Chondrocyte (in vitro differentiated cells): ENCODE results near the gene FGFR3. TPM values are rescaled to one million over a fixed set of nuclear protein-coding genes. Genes with fewer than 3 reads are reported as not detected.
A peak's percentile ranks its signal among the peaks of the same experiment; 100 is the strongest.

Source experiments
- DNase-seq: peaks from one replicate; pipeline ENCODE4 v3.0.0; 2021; ENCODE audit warnings: mixed read lengths, low spot score
- H3K27ac Mint-ChIP-seq: one replicate; pipeline ENCODE4 v1.8.0; 2021; ENCODE audit warnings: mild to moderate bottlenecking, moderate library complexity, mixed read lengths; ENCODE audit not compliant: unreplicated experiment
- H3K27me3 Mint-ChIP-seq: 2 replicates; pipeline ENCODE4 v1.8.0; 2021; ENCODE audit warnings: low read depth, mixed read lengths
- H3K36me3 Mint-ChIP-seq: 2 replicates; pipeline ENCODE4 v1.8.0; 2021; ENCODE audit warnings: low read depth, mixed read lengths
- H3K4me1 Mint-ChIP-seq: 2 replicates; pipeline ENCODE4 v1.8.0; 2021; ENCODE audit warnings: low read depth, mild to moderate bottlenecking, mixed read lengths
- H3K4me3 Mint-ChIP-seq: one replicate; pipeline ENCODE4 v1.8.0; 2021; ENCODE audit warnings: mild to moderate bottlenecking, moderate library complexity, mixed read lengths; ENCODE audit not compliant: unreplicated experiment
- H3K9me3 Mint-ChIP-seq: 2 replicates; pipeline ENCODE4 v1.8.0; 2021; ENCODE audit warnings: low read depth, mixed read lengths
- total RNA-seq: library from RNA; stranded (reverse); gene quantifications from 3 replicates; pipeline ENCODE4 v1.2.1, GENCODE V29; 2021
- TF ChIP-seq, protein P1 (sequence below): fragments of 200-600 bp; sonication (generic); IDR thresholded peaks from 2 replicates; pipeline ENCODE4 v1.5.0; 2021; ENCODE audit warnings: antibody characterized with exemption, mild to moderate bottlenecking, moderate library complexity

The FGFR3 gene
- total RNA-seq, 1 donor from 2014 or later = 1.3 TPM

DNA sequence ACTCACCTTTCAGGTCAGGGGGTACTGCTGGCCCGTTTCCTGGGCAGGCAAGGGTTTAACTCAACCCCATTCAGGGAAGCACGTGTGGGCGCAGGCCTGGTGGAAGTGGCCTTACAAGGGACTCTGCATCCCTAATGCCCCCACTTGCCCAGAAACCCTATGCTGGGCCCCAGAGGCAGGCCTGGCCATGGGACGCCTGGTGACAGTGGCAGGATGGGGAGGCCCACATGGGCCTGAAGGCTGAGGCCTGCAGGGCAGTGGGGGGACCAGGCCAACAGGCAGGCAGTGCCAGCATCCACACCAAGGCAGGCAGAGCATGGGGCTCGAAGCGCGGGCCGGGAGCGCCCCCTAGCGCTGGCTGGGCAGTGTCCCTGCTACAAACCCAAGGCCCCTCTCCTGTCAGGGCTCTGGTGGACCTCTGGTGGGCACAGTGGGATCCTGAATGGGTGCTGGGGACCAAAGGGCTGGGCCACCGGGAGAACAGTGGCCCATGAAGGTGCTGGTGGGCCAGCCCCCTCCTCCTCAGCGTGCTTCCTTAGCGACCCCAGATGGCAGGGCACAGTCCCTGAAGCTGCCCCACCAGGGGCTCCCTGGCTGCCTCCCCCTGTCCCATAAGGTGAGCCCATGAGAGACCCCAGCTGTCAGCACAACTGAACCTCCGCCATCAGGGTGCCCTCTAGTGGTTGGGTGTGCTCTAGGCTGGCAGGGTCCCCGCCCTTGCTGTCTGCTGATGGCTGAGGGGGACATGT lies 16.8 kb downstream of the FGFR3 start:
- Mint-ChIP-seq H3K27me3 (no peaks in the 10 kb centered on the region), H3K4me3 (no peak overlapping the region), H3K27ac (no peak overlapping the region), H3K4me1 (no peaks in the 10 kb centered on the region), H3K9me3 (no peaks in the 10 kb centered on the region), H3K36me3 (peaks cover 2% of the 10 kb centered on the region)
- no peak for DNase-seq
- TF ChIP-seq, protein P1, sequence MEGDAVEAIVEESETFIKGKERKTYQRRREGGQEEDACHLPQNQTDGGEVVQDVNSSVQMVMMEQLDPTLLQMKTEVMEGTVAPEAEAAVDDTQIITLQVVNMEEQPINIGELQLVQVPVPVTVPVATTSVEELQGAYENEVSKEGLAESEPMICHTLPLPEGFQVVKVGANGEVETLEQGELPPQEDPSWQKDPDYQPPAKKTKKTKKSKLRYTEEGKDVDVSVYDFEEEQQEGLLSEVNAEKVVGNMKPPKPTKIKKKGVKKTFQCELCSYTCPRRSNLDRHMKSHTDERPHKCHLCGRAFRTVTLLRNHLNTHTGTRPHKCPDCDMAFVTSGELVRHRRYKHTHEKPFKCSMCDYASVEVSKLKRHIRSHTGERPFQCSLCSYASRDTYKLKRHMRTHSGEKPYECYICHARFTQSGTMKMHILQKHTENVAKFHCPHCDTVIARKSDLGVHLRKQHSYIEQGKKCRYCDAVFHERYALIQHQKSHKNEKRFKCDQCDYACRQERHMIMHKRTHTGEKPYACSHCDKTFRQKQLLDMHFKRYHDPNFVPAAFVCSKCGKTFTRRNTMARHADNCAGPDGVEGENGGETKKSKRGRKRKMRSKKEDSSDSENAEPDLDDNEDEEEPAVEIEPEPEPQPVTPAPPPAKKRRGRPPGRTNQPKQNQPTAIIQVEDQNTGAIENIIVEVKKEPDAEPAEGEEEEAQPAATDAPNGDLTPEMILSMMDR = peak; percentile 95

DNA sequence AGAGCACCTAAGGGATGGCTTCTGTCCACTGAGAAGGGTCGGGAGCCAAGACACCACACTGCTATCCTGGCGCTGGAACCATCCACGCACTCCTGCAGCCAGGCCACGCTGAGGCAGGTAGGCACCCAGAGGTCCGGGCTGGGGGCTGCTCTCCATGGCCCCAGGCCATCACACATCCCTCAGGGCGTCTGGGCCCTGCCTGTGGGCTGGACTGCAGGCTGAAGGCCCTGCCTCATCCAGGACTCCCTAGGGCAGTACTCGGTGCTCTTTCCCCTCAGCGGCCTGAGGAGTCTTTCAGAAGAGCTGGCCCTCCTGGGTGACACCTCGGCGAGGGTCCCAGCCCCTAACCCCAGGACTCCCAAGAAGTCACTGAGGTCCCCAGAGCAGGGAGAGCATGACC lies 17.7 kb downstream of the FGFR3 start:
- Mint-ChIP-seq H3K27me3 (no peaks in the 10 kb centered on the region), H3K4me1 (no peaks in the 10 kb centered on the region), H3K9me3 (no peaks in the 10 kb centered on the region), H3K27ac (no peak overlapping the region), H3K36me3 (peaks cover 4% of the 10 kb centered on the region), H3K4me3 (no peak overlapping the region)
- TF ChIP-seq, protein P1 = no peak
- DNase-seq = no peak

DNA sequence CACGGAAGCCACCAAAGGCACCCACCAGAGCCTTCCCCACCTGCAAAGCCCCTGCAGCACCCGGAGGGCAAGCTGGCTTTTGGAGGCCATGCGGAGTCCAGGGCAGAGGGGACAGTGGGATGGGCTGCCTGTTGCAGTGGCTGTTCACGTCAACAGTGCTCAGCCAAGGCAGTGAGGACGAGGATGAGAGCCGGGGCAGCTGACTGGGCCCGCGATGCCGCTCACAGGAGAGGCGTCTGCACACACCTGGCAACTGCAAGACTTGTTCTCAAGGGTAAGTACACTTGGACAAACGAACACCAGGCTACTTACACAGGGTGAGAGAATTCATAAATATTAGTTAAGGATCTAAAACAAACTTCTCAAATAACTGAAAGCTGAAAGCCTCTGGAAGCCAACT lies 19.6 kb downstream of the FGFR3 start:
- peaks cover 14% of the 10 kb centered on the region for H3K36me3 Mint-ChIP-seq
- H3K4me3 Mint-ChIP-seq = no peak overlapping the region
- no peak overlapping the region for H3K27ac Mint-ChIP-seq

DNA sequence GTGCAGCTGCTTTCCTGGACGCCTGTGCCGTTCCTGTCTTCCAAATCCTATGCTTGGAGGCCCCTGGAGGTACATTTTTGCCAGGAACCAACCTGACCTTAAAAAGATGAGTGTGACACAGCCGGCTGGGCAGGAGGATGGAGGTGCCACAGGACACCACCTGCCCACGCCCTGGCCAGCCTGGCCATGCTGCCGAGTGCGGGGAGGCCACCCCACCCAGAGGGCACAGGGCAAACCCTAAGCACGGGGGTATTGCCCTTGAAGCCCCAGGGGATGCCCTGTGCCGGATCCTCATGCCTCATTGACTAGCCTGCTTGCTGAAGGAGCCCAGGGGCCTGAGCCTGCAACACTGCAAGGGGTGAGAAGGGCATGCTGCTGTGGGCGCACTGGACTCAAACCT lies 20.1 kb downstream of the FGFR3 start:
- no peaks in the 10 kb centered on the region for H3K4me1 Mint-ChIP-seq
- no peaks in the 10 kb centered on the region for H3K27me3 Mint-ChIP-seq
- peaks cover 14% of the 10 kb centered on the region for H3K36me3 Mint-ChIP-seq
- no peak overlapping the region for H3K27ac Mint-ChIP-seq
- H3K9me3 Mint-ChIP-seq = no peaks in the 10 kb centered on the region
- no peak overlapping the region for H3K4me3 Mint-ChIP-seq
- DNase-seq = no peak
- TF ChIP-seq, protein P1 = no peak

More for the DNA sequence above, 19.6 kb downstream of the FGFR3 start:
- DNase-seq = no peak
- Mint-ChIP-seq H3K4me1 (no peaks in the 10 kb centered on the region), H3K9me3 (no peaks in the 10 kb centered on the region), H3K27me3 (no peaks in the 10 kb centered on the region)
- TF ChIP-seq, protein P1 = no peak

DNA sequence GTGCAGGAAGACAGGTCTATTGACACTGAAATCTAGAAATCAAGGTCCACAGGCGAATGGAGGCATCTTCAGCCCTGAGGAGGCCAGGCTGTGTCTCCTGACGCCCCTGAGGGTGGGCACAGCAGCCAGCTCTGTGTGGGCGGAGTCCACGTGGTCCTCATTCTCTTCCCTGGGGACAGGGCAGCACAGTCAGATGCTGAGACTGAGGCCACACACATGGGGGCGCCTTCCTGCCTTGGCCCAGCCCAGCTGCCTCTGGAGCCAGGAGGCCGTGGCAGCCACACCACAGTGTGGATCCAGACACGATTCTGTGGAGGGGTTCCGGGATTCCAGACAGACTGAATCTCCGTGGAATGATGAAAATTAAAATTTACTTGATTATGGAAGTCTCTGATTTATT lies 20.8 kb downstream of the FGFR3 start:
- Mint-ChIP-seq H3K27ac (no peak overlapping the region), H3K36me3 (peaks cover 16% of the 10 kb centered on the region), H3K9me3 (no peaks in the 10 kb centered on the region), H3K4me3 (no peak overlapping the region), H3K27me3 (no peaks in the 10 kb centered on the region), H3K4me1 (no peaks in the 10 kb centered on the region)
- DNase-seq = no peak
- TF ChIP-seq, protein P1 = peak; percentile 24
